22Rv1 (cell line): ENCODE data around the gene BCHE.

Source experiments
- ZFX ChIP-seq: fragments of 450-650 bp; IDR thresholded peaks from 2 replicates; pipeline ENCODE4 v1.6.1; 2017; ENCODE audit warnings: antibody characterized with exemption, borderline replicate concordance
- TF ChIP-seq, protein P1 (sequence below): fragments of 450-650 bp; IDR thresholded peaks from 2 replicates; pipeline ENCODE4 v1.5.1; 2017; ENCODE audit warnings: mild to moderate bottlenecking

DNA sequence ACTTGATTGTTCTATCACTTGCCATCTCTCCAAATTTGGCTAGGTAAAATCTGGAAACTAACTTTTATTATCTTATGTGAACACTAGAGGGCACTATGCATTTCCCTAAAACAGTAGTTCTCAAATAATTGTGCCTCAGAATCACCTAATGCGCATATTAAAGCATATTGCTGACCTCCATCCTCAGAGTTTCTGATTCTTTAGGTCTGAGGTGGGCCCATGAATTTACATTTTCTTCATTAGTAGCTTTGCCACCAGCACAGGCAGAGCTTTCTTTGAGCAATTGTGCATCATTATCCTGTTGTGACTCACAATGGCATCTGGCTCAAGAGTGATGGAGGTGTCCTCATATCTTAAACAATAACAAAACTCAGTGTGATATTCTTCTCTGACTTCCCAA, 17.5 kb upstream of the BCHE start:
- TF ChIP-seq, protein P1, sequence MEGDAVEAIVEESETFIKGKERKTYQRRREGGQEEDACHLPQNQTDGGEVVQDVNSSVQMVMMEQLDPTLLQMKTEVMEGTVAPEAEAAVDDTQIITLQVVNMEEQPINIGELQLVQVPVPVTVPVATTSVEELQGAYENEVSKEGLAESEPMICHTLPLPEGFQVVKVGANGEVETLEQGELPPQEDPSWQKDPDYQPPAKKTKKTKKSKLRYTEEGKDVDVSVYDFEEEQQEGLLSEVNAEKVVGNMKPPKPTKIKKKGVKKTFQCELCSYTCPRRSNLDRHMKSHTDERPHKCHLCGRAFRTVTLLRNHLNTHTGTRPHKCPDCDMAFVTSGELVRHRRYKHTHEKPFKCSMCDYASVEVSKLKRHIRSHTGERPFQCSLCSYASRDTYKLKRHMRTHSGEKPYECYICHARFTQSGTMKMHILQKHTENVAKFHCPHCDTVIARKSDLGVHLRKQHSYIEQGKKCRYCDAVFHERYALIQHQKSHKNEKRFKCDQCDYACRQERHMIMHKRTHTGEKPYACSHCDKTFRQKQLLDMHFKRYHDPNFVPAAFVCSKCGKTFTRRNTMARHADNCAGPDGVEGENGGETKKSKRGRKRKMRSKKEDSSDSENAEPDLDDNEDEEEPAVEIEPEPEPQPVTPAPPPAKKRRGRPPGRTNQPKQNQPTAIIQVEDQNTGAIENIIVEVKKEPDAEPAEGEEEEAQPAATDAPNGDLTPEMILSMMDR: peak; percentile 79
- no peak for TF ChIP-seq ZFX
